NCI-H748 treated with DMSO at 0.1 percent for 48 hours (cell line): ENCODE results near the gene MRPL38.
"Not testable (repeated sequence)": the region's sequence is repeated elsewhere in the genome, so short reads cannot be mapped to it uniquely, and the experiment has no call there.

Experiments used
- DNase-seq: peaks from one replicate; lab custom pipeline; 2025; lab: John Stamatoyannopoulos, UW

The MRPL38 gene

DNA sequence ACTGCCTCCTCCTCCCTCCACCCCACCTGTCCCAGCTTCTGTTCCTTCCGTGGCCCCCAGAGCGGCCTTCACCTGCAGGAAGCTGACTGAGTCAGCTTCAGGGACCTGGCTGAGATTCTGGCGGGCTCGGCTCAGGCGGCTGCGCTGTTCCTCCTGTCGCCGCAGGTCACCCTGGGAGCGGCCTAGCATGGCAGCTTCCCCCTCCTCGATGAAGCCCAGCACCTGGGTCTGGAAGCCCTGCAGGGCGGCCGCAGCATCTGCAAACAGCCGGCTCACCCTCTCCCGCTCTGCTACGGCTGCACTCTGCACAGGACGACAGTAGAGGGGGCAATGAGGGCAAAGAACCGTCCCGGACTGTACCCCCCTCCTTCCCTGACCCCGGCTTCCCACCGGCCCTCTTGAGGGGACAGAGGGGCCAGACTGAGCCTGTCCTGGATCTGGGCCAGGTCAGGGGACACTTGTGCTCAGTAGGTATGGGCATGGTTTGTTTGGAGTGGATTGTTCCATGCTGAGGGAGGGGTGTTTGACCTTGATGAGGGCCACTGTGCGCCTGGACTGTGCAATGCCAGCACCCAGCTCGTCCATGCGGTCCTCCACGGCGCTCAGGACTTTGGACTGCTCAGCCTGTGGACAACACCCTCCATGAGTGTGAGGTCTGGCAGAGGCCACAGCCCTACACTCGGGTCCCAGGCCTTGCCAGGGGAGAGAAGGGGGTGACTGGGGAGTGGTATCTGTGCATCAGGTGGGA is 28.3 kb downstream of the MRPL38 start:
- DNase-seq = no peak

DNA sequence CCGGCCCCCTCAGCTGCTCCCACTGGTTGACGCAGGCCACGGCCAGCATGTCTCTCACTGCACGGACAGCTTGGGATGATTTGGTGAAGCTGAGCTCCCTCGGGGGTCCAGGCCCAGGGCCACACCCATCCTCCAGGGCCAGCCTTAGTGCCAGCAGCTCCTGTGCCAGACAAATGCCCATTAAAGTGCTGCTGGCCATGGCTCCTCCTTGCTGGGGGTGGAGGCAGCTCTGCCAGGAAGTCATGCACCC is 28.8 kb downstream of the MRPL38 start:
- no peak for DNase-seq

DNA sequence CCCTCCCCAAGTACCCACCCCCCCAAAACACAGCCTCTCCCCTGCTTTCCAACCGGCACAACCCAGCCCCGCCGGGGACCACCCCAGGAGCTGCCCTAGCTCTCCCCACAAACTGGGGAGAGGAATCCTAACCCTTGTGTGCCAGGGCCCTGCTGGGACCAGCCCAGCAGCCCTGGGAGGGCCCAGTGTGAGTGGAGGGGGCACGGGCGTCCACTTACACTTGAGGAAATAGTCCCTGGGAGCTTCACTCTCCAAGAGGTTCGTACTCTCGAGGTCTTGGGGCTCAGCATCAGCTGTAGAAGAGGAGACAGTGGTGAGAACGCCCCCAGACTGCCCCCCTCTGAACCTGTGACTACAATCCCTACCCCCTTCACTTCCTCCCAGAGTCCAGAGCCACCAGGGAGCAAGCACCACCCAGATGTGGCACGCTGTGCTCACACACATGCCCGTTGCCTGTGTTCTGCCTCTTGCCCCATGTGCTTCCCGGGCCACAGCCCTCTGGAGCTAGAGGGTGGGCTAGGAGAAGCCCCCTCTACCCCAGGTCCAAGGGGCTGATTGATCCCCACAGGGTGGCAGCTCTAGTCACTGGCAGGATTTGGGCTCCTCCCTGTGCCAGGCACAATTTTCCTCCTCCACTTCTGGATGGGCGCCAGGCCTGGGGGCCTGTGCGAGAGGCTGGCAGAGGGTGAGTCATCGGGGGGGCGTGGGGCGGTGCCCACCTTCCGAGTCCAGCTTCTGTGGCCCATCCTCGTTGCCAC is 29.3 kb downstream of the MRPL38 start:
- no peak for DNase-seq

DNA sequence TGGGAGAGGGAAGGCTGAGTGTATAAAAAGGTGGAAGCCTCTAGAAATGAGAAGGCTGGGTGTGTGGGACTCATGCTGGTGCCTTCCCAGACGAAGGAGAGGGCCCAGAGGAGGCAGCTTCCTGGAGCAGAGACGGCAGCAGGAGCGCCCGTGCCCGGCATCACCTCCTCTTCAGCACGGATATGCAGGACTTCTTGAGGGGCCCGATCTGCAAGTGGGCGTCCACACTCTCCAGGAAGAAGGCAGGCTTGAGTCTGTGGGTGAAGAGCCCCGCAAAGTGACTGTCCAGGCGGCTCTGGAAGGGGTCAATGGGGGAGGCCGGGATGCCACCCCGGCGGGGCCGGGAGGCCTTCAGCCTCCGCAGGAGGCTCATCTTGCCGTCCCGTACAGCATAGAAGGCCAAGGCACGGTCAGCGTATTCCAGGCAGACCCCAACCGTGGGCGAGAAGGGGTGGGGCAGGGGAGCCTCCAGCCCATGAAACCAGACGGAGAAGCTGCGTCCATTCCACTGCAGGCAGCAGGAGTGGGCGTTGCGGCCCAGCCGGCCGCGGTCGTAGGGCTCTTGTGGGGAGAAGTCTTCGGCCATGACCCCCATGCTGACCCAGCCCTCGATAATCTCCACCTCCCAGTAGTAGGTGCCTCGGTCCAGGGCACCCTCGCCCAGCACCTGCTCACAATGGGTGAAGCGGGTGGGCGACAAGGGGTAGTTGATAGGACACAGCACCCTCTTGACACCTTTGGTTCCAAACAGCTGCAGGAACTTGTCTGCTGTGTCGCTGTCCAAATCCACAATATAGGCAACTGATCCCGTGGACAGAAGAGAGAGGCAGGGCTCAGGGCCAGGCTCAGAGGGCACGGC is 30.1 kb downstream of the MRPL38 start:
- DNase-seq = no peak

DNA sequence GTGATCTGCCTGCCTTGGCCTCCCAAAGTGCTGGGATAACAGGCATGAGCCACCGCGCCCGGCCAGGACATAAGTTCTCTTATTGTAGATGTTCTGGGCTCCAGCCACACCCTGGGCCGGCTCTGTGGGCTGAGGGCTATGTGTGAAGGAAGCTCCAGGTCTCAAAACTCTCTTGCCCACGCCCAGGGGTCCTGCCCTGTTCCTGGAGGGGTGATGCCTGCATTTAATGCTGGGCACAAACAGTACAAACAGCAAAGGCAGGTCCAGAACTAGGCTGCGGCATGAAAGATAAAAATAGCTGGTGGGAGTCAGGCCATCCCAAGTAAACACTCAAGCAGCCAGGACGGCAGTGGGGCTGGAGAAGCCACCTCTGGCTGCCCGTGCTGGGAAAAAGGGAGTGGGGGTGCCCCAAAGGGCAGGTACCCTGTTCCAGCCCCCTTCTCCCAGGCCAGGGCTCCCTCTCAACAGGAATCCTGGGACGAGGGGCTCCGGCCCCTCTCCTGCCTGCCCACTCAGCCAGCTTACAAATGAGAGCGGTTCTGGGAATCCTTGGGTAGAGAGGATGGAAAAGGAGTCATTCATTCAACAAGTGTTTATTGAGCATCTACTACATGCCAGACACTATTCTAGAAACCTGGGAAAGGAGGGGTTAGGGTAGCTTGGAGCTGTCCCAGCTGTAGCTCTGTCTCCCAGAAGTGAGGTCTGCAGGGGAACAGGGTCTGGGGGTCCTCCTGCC is 30.9 kb downstream of the MRPL38 start:
- DNase-seq = no peak

DNA sequence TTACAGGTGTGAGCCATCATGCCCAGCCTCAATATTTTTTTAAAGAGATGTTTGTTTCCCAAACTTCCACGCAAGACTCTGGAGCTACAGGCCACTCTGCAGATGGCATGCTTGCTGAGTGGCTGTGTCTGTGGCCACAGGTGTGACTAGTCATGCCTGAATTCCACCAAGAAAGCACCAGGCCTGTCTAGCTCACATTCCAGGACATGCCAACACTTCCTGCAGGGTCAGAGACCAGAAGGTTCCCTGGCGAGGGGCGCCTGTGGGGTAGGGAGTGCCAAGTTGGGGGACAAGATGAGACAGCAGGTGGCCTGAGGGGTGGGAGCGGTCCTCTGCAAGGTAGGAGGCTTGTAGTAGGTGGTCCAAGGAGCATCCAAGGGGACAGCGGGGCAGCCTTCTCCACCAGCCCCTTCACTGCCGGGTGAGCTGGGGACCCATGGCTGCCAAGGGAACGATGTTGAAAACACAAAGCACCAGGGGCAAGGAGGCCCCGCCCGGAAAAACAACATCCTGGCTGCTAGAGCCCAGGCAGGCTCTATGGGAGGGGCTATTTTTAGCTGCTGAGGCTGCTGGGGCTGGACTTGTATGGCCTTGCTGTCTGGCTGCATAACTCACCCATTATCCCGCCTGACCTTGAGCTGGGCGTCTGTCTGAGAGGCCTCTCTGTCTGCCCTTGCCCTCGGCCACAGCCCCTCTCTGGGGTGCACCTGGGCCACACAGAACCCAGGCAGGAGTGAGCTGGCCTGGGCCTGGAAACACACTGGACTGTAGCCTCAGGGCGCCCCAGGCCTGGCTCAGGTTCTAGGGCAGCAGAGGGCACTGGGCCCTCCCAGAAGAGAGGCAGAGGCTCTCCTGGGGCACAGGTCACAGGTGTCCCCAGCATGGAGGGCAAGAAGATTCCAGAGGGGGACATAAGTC is 32.0 kb downstream of the MRPL38 start:
- DNase-seq = no peak

DNA sequence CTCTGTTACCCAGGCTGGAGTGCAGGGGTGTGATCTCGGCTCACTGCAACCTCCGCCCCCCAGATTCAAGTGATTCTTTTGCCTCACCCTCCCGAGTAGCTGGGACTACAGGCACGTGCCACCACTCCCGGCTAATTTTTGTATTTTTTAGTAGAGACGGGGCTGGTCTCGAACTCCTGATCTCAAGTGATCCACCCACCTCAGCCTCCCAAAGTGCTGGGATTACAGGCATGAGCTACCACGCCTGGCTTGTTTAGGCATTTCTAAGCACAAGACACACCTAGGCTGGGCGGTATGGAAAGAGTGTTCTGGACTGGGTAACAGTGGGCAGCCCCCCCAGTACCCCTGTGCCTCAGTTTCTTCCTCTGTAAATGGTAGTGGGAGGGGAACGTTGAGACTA is 34.5 kb downstream of the MRPL38 start:
- DNase-seq = not testable (repeated sequence)

DNA sequence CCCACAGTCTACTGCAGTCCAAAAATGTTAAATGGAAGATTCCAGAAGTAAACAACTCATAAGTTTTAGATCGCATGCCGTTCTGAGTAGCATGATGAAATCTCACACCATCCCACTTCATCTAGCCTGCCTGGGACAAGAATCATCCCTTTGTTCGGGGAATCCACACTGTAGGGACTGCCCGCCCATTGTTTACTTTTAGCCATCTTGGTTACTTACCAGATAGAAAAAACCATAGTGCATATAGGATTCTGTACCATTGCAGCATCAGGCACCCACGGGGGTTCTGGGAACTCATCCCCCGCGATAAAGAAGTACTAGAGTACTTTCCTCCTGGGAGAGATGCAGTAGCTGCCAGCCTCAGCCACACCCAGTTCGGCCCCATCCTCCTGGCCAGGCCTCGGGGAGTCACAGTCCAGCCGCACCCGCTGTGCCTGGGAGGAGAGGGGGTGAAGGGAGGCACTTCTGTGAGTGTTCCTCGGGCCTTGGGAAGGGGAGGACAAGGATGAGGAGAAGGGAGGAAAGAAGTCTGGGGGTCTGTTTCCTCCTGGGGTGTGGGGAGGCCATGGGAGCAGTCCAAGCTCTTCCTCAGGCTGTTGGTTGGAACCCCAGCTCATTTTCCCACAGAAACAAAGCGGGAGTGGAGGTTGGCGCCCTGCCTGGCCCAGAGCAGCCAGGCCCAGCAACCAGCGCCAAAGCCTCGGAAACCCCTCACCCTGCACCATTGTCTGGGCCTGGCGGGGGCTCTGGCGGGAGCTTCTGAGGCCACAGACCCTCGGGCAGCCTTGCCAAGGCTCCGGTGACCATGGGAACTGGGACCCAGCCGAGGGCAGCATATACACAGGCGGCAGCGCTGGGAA is 35.2 kb downstream of the MRPL38 start:
- no peak for DNase-seq

DNA sequence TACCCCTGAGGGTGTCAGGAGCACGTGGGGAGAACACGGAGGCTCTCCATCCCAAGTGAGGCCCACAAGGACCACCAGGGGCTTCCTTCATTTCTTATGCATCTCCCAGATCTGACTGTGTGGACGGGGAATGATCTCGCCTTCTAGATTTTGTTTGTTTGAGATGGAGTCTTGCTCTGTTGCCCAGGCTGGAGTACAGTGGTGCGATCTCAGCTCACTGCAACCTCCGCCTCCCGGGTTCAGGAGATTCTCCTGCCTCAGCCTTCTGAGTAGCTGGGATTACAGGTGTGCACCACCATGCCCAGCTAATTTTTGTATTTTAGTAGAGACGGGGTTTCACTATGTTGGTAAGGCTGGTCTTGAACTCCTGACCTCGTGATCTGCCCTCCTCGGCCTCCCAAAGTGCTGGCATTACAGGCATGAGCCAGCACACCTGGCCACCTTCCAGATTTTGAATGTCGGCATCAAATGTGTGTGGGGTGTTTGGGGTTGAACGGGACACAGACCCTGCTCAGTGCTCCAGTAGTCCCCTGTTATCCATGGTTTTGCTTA is 35.9 kb downstream of the MRPL38 start:
- not testable (repeated sequence) for DNase-seq

DNA sequence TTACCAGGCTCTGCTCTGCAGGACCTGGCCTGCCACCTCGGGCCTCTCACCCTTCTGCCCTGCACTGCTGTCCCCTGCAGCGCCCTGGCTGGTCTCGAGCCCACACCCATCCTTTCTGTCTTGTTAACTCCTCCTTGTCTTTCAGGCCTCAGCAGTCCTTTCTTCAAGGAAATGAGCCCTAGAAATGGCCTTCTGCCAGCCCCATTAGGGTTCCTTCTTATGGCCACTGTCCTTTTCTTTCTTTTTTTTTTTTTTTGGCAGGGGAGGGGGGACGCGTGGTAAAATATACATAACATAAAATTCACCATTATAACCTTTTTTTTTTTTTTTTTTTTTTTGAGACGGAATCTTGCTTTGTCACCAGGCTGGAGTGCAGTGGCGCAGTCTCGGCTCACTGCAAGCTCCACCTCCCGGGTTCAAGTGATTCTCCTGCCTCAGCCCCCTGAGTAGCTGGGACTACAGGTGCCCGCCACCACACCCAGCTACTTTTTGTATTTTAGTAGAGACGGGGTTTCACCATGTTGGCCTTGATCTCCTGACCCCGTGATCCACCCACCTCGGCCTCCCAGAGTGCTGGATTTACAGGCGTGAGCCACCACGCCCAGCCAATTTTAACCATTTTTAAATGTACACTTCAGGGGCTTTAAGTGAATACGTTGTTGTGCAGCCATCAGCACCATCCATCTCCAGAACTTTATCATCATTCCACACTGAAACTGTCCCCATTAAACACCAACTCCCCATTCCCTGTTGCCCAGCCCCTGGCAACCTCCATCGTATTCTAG is 39.1 kb downstream of the MRPL38 start:
- DNase-seq = not testable (repeated sequence)

DNA sequence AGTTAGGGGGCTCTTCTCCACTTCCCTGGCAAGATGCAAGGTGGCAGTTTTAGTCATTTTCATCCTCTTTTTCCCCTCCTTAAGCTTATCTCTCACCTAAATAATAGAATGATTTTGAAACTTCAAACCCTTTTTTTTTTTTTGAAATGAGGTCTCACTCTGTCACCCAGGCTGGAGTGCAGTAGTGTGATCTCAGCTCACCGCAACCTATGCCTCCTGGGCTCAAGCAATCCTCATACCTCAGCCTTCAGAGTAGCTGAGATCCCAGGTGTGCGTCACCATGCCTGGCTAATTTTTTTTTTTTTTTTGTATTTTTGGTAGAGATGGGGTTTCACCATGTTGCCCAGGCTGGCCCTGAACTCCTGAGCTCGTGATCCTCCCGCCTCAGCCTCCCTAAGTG is 39.8 kb downstream of the MRPL38 start:
- not testable (repeated sequence) for DNase-seq

DNA sequence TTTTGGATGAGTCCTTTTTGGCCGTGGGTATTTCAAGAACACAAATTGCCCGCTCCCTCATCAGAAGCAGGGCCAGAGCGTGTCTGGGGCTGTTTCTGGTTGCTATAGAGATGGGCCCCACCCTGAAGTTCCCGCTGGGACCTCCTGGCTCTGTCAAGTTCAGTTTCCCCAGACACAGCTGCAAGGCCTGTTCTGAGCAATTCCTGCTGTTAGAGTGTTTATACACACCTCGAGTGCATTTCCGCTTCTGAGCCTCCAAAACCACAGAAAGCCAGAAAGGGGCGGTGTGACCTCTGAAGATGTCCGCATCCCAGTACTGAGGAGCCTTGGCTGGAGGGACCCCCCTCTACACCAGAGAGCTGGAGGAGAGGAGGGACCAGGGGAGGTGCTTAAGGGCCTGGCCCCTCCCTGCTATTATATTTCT is 40.2 kb downstream of the MRPL38 start:
- DNase-seq = no peak

DNA sequence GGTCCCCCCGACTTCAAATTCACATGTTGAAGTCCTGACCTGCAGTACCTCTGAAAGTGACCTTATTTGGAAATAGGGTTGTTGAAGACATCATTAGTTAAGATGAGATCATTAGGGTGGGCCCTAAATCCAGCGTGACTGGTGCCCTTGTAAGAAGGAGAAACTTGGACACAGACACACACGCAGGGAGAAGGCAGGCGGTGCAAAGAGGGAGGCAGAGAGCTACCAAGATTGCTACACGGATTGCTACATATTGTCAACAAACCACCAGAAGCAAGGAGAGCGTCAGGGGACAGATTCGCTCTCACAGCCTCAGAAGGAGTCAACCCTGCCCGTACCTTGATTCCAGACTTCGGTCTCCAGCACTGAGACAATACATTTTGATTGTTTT is 42.8 kb downstream of the MRPL38 start:
- DNase-seq = no peak

DNA sequence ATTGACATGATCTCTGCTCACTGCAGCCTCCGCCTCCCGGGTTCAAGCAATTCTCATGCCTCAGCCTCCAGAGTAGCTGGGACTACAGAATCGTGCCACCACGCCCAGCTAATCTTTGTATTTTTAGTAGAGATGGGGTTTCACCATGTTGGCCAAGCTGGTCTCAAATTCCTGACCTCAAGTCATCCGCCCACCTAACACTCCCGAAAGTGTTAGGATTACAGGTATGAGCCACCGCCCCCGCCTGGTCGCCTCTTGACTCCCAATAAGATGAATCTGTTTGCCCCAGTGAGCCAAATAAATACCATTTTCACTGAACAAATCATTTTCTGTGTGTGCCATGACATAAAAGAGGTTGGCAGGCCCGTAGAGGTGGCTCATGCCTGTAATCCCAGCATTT is 45.3 kb downstream of the MRPL38 start:
- DNase-seq = not testable (repeated sequence)

DNA sequence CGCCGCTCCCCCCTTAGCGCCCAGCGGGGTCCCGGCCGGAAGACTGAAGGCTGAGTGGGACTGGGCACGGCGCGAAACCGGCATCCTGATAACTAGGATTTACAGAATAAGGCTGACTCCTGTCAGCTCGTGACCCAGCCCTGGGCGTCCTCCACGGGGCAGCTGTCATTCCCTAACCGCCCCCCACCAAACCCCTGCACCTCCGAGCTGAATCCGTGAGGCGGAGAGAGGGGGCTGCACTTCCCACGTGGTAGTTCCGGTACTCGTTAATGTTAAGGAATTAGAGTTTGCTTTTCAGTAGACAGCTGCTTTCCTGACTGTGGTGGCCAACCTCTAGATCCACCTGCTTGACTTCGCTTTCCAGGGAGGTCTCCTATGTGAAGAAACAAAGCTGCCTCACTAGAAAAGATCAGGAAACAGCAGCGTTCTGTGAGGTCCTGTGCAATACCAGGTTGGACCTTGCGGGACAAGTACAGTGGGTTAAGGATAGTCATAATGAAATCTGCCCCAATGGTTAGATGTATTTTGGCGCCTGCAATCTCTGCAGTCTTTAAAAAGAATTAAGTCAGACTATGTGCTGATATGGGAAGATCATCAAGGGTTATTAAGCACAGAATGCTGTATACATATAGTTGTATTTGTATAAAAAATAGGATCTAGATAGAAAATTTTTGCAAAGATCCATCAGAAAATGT is 48.5 kb downstream of the MRPL38 start:
- DNase-seq = no peak

DNA sequence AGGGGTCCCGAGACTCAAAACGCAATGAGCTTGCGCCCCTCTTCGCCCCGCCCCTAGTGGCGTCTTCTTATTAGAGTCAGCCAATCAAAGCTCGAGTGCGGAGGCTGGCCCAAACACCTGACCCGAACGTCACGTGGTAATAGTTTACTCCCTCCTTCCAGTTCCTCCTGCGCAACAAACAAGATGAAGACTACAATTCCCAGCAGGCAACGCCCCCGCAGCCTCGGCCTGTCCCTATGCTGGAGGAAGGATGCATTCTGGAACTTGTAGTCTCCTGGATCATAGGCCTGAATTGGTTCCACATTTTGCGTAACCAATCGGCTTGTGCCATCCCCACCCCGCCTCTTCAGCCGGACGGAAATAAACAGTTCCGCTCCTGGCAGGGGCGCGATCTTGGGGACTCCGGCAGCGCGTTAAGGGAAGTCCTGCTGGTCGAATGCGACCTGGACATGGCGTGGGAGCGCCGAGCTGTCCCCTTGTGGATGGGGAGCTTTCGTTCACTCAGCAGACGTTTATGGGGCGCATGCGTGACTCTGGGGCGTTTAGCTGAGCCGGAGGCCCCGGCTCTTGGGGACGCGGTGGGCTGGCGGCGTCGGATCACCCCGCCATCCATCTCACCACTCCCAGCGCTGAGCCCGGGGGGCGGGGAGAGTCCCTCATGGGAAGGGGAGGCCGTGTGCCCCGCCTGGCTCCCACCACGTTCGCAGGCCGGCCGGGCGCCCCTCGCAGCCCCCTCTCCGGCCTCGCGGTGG is 49.2 kb downstream of the MRPL38 start, which contains the start of gene WBP2:
Gene WBP2 (minus strand): TSS at position 26 of the 752 bp plus-strand sequence. CDS start 38 bp downstream, outside the sequence.
- DNase-seq = peak; percentile 97

DNA sequence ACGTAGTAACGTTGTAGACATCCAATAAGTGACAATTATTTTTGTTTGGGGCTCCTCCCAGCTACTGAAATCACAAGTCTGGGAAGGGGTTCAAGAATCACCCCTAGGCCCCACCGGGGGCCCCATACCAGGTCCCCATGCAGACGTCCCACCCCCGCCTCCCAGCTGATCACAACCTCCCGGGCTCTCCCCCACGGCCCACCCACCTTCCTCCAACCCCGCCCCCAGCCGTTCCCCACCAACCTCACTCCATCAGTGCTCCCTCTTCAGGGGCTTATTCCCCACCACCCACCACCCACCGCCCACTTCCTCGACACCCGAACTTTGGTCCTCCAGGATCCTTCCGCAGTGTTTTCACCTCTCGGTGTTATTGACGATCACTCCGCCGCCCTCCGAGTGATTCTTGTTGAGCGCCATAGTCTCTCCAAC is 49.8 kb downstream of the MRPL38 start:
- no peak for DNase-seq
